CD4-positive, alpha-beta memory T cell (primary cell): ENCODE results near the gene MAD1L1. TPM values are rescaled to one million over a fixed set of nuclear protein-coding genes. Genes with fewer than 3 reads are reported as not detected.
A peak's percentile ranks its signal among the peaks of the same experiment; 100 is the strongest.

Source experiments
- CTCF ChIA-PET: fragments of 350-600 bp; sonication (Branson Sonifier 250); formaldehyde crosslinking; loops from one replicate; lab custom pipeline; 2021; ENCODE audit warnings: inconsistent platforms; ENCODE audit not compliant: partially characterized antibody; lab: Charles Lee
- POLR2A ChIA-PET: fragments of 350-600 bp; sonication (Branson Sonifier 250); formaldehyde crosslinking; loops from one replicate; lab custom pipeline; 2021; ENCODE audit not compliant: partially characterized antibody; lab: Charles Lee
- DNase-seq, 5 donors: peaks; one replicate each; pipeline versions ENCODE4 v3.0.0 to v3.0.0-alpha.2; 2020 to 2022; ENCODE audit warnings: mixed read lengths in 1 of 5
- H3K27ac ChIP-seq: one replicate; pipeline ENCODE4 v1.7.0; 2013; ENCODE audit warnings: low read depth, low read length
- H3K27me3 ChIP-seq: 2 replicates; pipeline ENCODE4 v1.7.0; 2013; ENCODE audit warnings: mild to moderate bottlenecking, low read length, moderate library complexity; ENCODE audit not compliant: insufficient read depth
- H3K36me3 ChIP-seq: 2 replicates; pipeline ENCODE4 v1.7.0; 2013; ENCODE audit warnings: mild to moderate bottlenecking, low read length, moderate library complexity; ENCODE audit not compliant: insufficient read depth
- H3K4me1 ChIP-seq: 2 replicates; pipeline ENCODE4 v1.7.0; 2013; ENCODE audit warnings: mild to moderate bottlenecking, low read length, moderate library complexity; ENCODE audit not compliant: insufficient read depth
- H3K4me3 ChIP-seq, 2 donors: one replicate each; pipeline ENCODE4 v1.7.0; 2013; ENCODE audit warnings: low read length in 2 of 2, mild to moderate bottlenecking in 1 of 2
- H3K9me3 ChIP-seq, 2 donors: one replicate each; pipeline ENCODE4 v1.7.0; 2013; ENCODE audit warnings: low read length in 2 of 2, control low read depth in 1 of 2; ENCODE audit not compliant: control insufficient read depth in 1 of 2
- H3K27ac Mint-ChIP-seq, 7 donors: one replicate each; pipeline ENCODE4 v1.8.0; 2020 to 2021; ENCODE audit warnings: mixed read lengths in 7 of 7, mild to moderate bottlenecking in 6 of 7, inconsistent platforms in 3 of 7, moderate library complexity in 3 of 7
- H3K27me3 Mint-ChIP-seq, 2 donors: one replicate each; pipeline ENCODE4 v1.8.0; 2020 to 2021; ENCODE audit warnings: mixed read lengths in 2 of 2
- H3K36me3 Mint-ChIP-seq, 2 donors: one replicate each; pipeline ENCODE4 v1.8.0; 2020 to 2021; ENCODE audit warnings: mixed read lengths in 2 of 2, inconsistent platforms in 1 of 2, mild to moderate bottlenecking in 1 of 2
- H3K4me1 Mint-ChIP-seq, 4 donors: one replicate each; pipeline ENCODE4 v1.8.0; 2020 to 2021; ENCODE audit warnings: mixed read lengths in 4 of 4, mild to moderate bottlenecking in 1 of 4
- H3K4me3 Mint-ChIP-seq, 8 donors: one replicate each; pipeline ENCODE4 v1.8.0; 2020 to 2021; ENCODE audit warnings: mixed read lengths in 8 of 8, mild to moderate bottlenecking in 7 of 8, moderate library complexity in 6 of 8, inconsistent platforms in 3 of 8
- H3K9me3 Mint-ChIP-seq, 8 donors: one replicate each; pipeline ENCODE4 v1.8.0; 2020 to 2021; ENCODE audit warnings: mixed read lengths in 8 of 8, mild to moderate bottlenecking in 5 of 8, inconsistent platforms in 3 of 8, moderate library complexity in 1 of 8
- intact Hi-C: fragments of 100-400 bp; cut with micrococcal nuclease; formaldehyde crosslinking; loops from one replicate; pipeline ENCODE4 v1.15.1; 2023
- polyA plus RNA-seq, 2 donors: library from polyadenylated mRNA; unstranded; fragments of 300-500 nt; fragmentation: Illumina TruSeq; gene quantifications; one replicate each; pipeline ENCODE4 v1.2.3, GENCODE V29; 2021
- total RNA-seq, 2 experiments: library from RNA; stranded (reverse); gene quantifications; one replicate each; pipeline ENCODE4 v1.2.3, GENCODE V29; 2021

Gene MAD1L1
- total and polyA plus RNA-seq, 4 experiments from 2014 or later, result 89.9 to 132 (median 110) TPM

DNA sequence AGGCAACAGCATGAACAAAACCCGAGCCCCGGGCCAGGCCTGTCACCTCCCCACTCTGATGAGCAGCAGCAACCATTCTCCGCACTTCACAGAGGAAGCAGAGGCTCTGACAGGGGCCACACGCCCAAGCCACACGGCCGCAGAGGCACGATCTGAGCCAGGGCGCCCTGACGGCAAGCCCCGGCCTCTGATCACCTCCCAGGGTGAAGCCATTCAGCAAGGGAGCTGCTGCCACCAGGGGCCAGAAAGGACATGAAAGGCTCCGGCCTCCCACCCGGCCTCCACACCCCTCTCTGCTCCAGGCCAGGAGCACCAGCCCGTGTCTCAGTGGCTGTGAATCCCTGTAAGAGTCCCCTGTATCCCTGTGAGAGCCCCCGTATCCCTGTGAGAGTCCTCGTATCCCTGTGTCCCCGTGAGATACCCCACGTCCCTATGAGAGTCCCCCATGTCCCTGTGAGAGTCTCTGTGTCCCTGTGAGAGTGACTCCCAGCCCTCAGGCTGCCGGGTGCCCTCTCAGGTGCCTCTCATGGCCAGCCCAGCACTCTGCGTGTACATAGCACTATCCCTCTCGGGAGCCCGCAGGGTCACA is 187.8 kb downstream of the MAD1L1 start:
- peak overlapping the region in 1 of 8 donors; percentile 3 for H3K4me3 Mint-ChIP-seq
- H3K27me3 Mint-ChIP-seq, result no peaks in the 10 kb centered on the region
- POLR2A ChIA-PET, result no interaction called here
- no peaks in the 10 kb centered on the region for H3K27me3 ChIP-seq
- no peaks in the 10 kb centered on the region for H3K9me3 Mint-ChIP-seq
- peaks cover 0 to 3% of the 10 kb centered on the region in 2 donors for H3K36me3 Mint-ChIP-seq
- CTCF ChIA-PET, result no interaction called here
- peaks cover 5 to 12% (median 9%) of the 10 kb centered on the region in 4 donors for H3K4me1 Mint-ChIP-seq
- peak overlapping the region in 1 of 7 donors; percentile 13 for H3K27ac Mint-ChIP-seq
- no peak overlapping the region for H3K4me3 ChIP-seq
- no peaks in the 10 kb centered on the region for H3K4me1 ChIP-seq
- DNase-seq, result no peak
- H3K27ac ChIP-seq, result no peak overlapping the region
- intact Hi-C loops, result no loop called here
- H3K36me3 ChIP-seq, result no peaks in the 10 kb centered on the region
- H3K9me3 ChIP-seq, result no peaks in the 10 kb centered on the region

GRCh38 chr7:2044311-2044882 is 188.3 kb downstream of the MAD1L1 start:
- Mint-ChIP-seq H3K27me3 (no peaks in the 10 kb centered on the region), H3K4me1 (peaks cover 9 to 17% (median 13%) of the 10 kb centered on the region in 4 donors), H3K27ac (no peak overlapping the region), H3K36me3 (peaks cover 0 to 3% of the 10 kb centered on the region in 2 donors), H3K4me3 (no peak overlapping the region), H3K9me3 (peaks cover 0 to 2% (median 0%) of the 10 kb centered on the region in 8 donors)
- ChIA-PET CTCF (no interaction called here), POLR2A (no interaction called here)
- intact Hi-C loops, result no loop called here
- no peaks in the 10 kb centered on the region for H3K4me1 ChIP-seq
- no peaks in the 10 kb centered on the region for H3K27me3 ChIP-seq
- no peak overlapping the region for H3K4me3 ChIP-seq
- H3K9me3 ChIP-seq, result no peaks in the 10 kb centered on the region
- H3K27ac ChIP-seq, result no peak overlapping the region
- no peak for DNase-seq
- H3K36me3 ChIP-seq, result no peaks in the 10 kb centered on the region

DNA sequence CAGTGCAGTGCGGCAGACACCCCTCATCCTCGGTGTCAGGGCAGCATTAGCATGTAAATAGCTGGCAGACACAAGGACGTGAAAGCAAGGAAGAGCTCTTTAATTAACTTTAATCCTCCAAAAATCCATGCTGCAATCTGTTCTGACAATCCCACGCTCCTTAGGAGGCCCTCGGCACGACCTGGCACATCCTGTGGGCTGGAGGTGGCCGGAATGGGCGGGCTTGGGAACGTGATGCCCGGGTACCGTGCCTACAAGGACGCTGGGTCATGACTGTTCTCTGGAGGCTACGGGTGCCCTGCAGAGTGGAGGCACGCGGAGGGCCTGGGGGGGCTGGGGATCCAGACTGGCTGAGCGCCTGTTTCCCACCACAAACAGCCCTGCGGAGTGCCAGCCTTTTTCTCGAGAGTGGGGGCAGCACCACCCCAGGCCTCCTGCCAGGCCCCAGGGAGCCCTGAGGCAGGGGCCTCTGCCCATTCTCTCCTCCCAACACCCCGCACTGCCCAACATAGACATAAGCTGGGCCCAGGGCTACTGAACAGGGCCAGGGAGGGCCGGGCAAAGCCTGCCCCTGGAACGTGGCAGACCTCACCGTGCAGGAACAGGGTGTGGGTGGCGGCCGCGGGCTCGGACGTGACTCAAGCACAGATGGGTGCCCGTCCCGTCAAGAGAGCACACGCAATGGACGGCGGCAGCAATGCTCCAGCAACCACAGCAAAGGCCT is 189.3 kb downstream of the MAD1L1 start:
- no peaks in the 10 kb centered on the region for H3K27me3 Mint-ChIP-seq
- H3K4me3 ChIP-seq, result no peak overlapping the region
- peak overlapping the region in 2 of 7 donors; percentile 30 to 52 for H3K27ac Mint-ChIP-seq
- peaks cover 0 to 3% of the 10 kb centered on the region in 2 donors for H3K36me3 Mint-ChIP-seq
- peaks cover 8% of the 10 kb centered on the region for H3K4me1 ChIP-seq
- H3K27ac ChIP-seq, result no peak overlapping the region
- no peak for DNase-seq
- H3K9me3 Mint-ChIP-seq, result peaks cover 0 to 3% (median 0%) of the 10 kb centered on the region in 8 donors
- CTCF ChIA-PET, result no interaction called here
- no peaks in the 10 kb centered on the region for H3K27me3 ChIP-seq
- no peaks in the 10 kb centered on the region for H3K36me3 ChIP-seq
- POLR2A ChIA-PET, result no interaction called here
- intact Hi-C loops, result no loop called here
- H3K9me3 ChIP-seq, result no peaks in the 10 kb centered on the region
- no peak overlapping the region for H3K4me3 Mint-ChIP-seq
- peaks cover 15 to 27% (median 20%) of the 10 kb centered on the region in 4 donors for H3K4me1 Mint-ChIP-seq

- ChIA-PET CTCF (no interaction called here), POLR2A (no interaction called here)
- Mint-ChIP-seq H3K9me3 (peaks cover 0 to 3% (median 0%) of the 10 kb centered on the region in 8 donors), H3K4me1 (peaks cover 20 to 34% (median 27%) of the 10 kb centered on the region in 4 donors), H3K36me3 (peaks cover 0 to 3% of the 10 kb centered on the region in 2 donors), H3K4me3 (no peak overlapping the region), H3K27ac (no peak overlapping the region), H3K27me3 (no peaks in the 10 kb centered on the region)
- no peak for DNase-seq
- no peaks in the 10 kb centered on the region for H3K36me3 ChIP-seq
- H3K9me3 ChIP-seq, result no peaks in the 10 kb centered on the region
- no peaks in the 10 kb centered on the region for H3K27me3 ChIP-seq
- peaks cover 13% of the 10 kb centered on the region for H3K4me1 ChIP-seq
- intact Hi-C loops, result no loop called here
- H3K4me3 ChIP-seq, result no peak overlapping the region
- H3K27ac ChIP-seq, result no peak overlapping the region
Measured at GRCh38 chr7:2042650-2043049, 190.1 kb downstream of the MAD1L1 start.

GRCh38 chr7:2041496-2042367 is 191.0 kb downstream of the MAD1L1 start:
- Mint-ChIP-seq H3K36me3 (peaks cover 0 to 3% of the 10 kb centered on the region in 2 donors), H3K4me3 (no peak overlapping the region), H3K9me3 (peaks cover 0 to 3% (median 0%) of the 10 kb centered on the region in 8 donors), H3K4me1 (peaks cover 25 to 42% (median 32%) of the 10 kb centered on the region in 4 donors), H3K27ac (peak overlapping the region in 2 of 7 donors; percentile 53 to 77), H3K27me3 (no peaks in the 10 kb centered on the region)
- H3K27me3 ChIP-seq, result no peaks in the 10 kb centered on the region
- ChIA-PET POLR2A (no interaction called here), CTCF (interaction anchor here (1.4 kb wide), 1 partner anchor 11 kb away, joined by 3 read pairs; no protein-coding TSS in a partner anchor)
- no peaks in the 10 kb centered on the region for H3K9me3 ChIP-seq
- H3K27ac ChIP-seq, result no peak overlapping the region
- no peaks in the 10 kb centered on the region for H3K36me3 ChIP-seq
- no peak for DNase-seq
- H3K4me3 ChIP-seq, result no peak overlapping the region
- H3K4me1 ChIP-seq, result peaks cover 13% of the 10 kb centered on the region
- intact Hi-C loops, result no loop called here

- Histone ChIP-seq H3K36me3 (no peaks in the 10 kb centered on the region), H3K27ac (no peak overlapping the region), H3K4me1 (peaks cover 13% of the 10 kb centered on the region), H3K9me3 (no peaks in the 10 kb centered on the region), H3K4me3 (no peak overlapping the region), H3K27me3 (no peaks in the 10 kb centered on the region)
- CTCF ChIA-PET, result interaction anchor here (1.4 to 1.5 kb wide), 2 partner anchors 12 to 47 kb away, joined by 3 read pairs; no protein-coding TSS in a partner anchor
- Mint-ChIP-seq H3K36me3 (peaks cover 0 to 3% of the 10 kb centered on the region in 2 donors), H3K27ac (no peak overlapping the region), H3K9me3 (peaks cover 0 to 3% (median 0%) of the 10 kb centered on the region in 8 donors), H3K4me3 (no peak overlapping the region), H3K27me3 (no peaks in the 10 kb centered on the region), H3K4me1 (peaks cover 25 to 46% (median 33%) of the 10 kb centered on the region in 4 donors)
- DNase-seq, result no peak
- intact Hi-C loops, result no loop called here
- POLR2A ChIA-PET, result no interaction called here
Measured at GRCh38 chr7:2040893-2041270, 191.9 kb downstream of the MAD1L1 start.
